Retinal pigment epithelial cell (primary cell): ENCODE data around the gene EBPL.

Experiments
- DNase-seq: peaks from one replicate; pipeline ENCODE4 v3.0.0-alpha.2; 2010; ENCODE audit warnings: low read depth
- H3K4me3 ChIP-seq: 2 replicates; pipeline ENCODE4 v1.5.1; 2011; ENCODE audit warnings: mild to moderate bottlenecking, low read length, control low read depth, moderate library complexity
- TF ChIP-seq, protein P1 (sequence below): conservative IDR thresholded peaks from 2 replicates; pipeline ENCODE4 v1.5.1; 2011; ENCODE audit warnings: low read depth, low read length, control low read depth, inconsistent platforms

EBPL gene

DNA sequence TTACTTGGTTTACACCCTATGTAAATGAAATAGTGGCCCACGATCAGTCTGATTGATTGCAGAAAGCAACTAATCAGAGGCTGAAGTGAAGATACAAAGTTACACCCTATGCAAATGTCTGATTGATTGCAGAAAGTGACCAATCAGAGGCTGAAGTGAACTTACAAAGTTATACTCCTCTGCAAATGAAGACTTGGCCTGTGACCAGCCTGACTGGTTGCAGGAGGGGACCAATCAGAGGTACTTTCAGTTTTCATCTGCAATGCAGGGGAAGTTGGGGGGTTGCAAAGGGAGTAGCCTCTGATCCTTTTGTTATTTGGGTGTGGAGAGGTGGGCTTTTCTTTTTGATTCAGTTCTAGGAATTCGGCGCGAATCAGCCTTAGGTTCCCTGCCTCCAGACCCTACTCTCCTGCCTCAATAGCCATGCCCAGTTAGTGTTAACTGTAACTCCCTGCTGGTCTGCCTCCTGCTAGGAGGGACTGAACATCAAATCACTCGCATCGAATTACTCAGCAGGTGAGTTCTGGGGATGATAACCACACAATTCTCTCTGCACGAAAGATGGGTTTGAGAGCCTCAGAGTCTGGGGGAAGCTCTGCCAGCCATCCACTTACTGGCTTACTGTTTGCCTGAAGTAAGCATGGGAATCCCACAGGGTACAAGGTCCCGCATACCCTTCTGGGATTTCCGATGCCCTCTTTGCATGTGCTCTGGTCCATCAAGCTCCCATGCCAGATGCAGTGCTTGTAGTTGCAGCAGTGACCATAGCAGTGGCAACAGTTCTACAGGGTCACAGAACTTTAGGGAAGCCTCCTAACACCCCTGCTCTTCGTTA lies 55.5 kb downstream of the EBPL start:
- TF ChIP-seq, protein P1, sequence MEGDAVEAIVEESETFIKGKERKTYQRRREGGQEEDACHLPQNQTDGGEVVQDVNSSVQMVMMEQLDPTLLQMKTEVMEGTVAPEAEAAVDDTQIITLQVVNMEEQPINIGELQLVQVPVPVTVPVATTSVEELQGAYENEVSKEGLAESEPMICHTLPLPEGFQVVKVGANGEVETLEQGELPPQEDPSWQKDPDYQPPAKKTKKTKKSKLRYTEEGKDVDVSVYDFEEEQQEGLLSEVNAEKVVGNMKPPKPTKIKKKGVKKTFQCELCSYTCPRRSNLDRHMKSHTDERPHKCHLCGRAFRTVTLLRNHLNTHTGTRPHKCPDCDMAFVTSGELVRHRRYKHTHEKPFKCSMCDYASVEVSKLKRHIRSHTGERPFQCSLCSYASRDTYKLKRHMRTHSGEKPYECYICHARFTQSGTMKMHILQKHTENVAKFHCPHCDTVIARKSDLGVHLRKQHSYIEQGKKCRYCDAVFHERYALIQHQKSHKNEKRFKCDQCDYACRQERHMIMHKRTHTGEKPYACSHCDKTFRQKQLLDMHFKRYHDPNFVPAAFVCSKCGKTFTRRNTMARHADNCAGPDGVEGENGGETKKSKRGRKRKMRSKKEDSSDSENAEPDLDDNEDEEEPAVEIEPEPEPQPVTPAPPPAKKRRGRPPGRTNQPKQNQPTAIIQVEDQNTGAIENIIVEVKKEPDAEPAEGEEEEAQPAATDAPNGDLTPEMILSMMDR: no peak
- no peak for DNase-seq
- H3K4me3 ChIP-seq: no peak overlapping the region

DNA sequence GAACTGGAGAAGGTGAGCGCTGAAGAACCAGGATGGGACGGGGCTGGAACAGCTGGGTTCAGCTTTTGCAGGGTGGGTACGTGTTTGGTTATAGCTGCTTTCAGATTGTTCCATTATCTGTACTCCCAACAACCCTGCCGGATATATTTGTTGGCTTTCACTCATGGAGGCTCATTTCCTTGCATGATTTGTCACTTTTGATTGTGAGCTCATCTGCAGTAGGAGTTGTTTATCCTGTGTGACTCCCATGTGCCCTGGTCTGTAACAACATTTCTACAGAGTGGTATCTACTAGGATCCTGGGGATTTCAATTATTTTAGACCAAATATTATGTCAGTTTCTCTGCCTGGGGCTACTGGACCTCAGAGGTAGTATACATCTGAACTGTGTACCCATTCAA lies 57.6 kb downstream of the EBPL start:
- H3K4me3 ChIP-seq: no peak overlapping the region
- no peak for DNase-seq
- TF ChIP-seq, protein P1: no peak

DNA sequence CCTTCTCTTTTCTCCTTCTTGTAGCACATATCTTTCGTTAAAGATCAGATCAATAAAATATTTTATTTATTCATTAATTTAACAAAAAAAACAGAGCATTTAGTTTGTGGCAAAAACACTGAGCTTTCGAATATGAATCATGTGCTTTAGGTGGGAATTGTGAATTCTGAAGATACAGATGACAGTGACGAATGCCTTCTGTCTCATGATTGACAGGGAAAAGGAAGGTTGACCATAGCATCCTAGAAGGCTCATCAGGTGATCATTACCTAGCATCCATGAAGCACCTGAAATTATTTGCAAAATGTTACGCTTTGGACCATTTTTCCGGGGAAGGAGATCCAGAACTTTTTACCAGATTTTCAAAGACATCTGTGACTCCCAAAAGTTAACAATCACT lies 59.1 kb downstream of the EBPL start:
- no peak overlapping the region for H3K4me3 ChIP-seq
- no peak for DNase-seq
- TF ChIP-seq, protein P1: no peak

DNA sequence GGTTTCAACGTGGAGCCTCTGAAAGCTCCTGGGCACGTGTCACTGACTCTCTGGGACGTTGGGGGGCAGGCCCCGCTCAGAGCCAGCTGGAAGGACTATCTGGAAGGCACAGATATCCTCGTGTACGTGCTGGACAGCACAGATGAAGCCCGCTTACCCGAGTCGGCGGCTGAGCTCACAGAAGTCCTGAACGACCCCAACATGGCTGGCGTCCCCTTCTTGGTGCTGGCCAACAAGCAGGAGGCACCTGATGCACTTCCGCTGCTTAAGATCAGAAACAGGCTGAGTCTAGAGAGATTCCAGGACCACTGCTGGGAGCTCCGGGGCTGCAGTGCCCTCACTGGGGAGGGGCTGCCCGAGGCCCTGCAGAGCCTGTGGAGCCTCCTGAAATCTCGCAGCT lies 60.7 kb downstream of the EBPL start:
- no peak for DNase-seq
- TF ChIP-seq, protein P1: no peak
- no peak overlapping the region for H3K4me3 ChIP-seq

DNA sequence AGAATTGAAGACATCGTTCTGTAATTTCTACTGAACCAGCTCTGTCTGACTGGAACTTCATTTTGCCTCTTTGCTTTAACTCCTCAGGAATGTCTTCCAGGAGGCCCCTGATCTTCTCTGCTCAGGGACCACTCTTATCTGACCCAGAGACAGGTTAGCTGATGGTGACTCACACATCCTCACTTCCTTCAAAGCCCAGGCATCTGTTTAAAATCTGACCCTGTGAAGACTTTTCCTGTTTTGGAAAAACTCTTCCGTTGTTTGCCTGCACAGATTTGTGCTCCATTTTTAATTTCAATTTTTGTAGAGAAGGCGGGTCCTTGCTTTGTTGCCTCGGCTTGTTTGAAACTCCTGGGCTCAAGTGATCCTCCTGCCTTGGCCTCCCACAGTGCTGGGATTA lies 61.3 kb downstream of the EBPL start:
- TF ChIP-seq, protein P1: no peak
- no peak for DNase-seq
- no peak overlapping the region for H3K4me3 ChIP-seq

DNA sequence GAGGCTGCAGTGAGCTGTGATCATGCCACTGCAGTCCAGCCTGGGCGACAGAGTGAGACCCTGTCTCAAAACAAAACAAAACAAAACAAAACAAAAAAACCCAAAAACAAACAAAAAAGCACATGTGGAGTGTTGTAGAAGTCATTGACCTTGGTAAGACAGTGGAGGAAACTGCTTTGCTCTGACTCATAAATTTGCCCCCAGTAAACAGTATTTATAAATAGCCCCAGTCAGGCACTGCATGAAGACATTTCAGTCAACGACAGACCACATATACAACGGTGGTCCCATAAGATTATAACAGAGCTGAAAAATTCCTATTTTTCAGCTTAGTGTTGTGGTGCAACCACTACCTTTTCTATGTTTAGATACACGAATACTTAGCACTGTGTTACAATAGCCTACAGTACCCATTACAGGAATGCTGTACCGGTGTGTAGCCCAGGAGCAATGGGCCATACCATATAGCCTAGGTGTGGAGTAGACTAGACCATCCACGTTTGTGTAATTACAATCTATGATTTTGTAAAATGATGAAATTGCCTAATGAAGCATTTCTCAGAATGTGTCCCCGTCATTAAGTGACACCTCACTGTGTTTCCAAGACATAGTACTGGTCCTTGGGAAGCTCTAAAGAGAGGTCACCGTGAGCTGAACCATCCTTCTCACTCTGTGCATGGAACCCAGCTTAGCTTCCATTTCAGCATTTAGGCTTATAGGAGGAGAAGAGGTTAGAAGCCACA lies 61.9 kb downstream of the EBPL start:
- DNase-seq: no peak
- H3K4me3 ChIP-seq: no peak overlapping the region
- TF ChIP-seq, protein P1: no peak
